Stimulated activated CD4-positive, alpha-beta T cell treated with anti-CD3 and anti-CD28 coated beads, Interleukin-1b, Interleukin-23, amount 100 ng/mL, for 1 hour (primary cell): ENCODE measurements around the gene DDX3X.
"Not testable (repeated sequence)": the region's sequence is repeated elsewhere in the genome, so short reads cannot be mapped to it uniquely, and the experiment has no call there.

ENCODE experiments used
- DNase-seq, 2 donors: peaks; one replicate each; pipeline ENCODE4 v3.0.0-alpha.2; 2020; ENCODE audit warnings: low read depth in 2 of 2

DDX3X gene

DNA sequence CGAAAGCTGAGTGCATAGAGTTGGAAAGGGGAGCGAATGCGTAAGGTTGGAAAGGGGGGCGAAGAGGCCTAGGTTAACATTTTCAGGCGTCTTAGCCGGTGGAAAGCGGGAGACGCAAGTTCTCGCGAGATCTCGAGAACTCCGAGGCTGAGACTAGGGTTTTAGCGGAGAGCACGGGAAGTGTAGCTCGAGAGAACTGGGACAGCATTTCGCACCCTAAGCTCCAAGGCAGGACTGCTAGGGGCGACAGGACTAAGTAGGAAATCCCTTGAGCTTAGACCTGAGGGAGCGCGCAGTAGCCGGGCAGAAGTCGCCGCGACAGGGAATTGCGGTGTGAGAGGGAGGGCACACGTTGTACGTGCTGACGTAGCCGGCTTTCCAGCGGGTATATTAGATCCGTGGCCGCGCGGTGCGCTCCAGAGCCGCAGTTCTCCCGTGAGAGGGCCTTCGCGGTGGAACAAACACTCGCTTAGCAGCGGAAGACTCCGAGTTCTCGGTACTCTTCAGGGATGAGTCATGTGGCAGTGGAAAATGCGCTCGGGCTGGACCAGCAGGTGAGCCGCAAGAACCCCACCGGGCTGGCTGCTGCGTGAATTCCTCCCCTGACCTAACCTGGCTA, at the start of gene DDX3X:
TSS of gene DDX3X (plus strand) at position 419 of the 619 bp plus-strand sequence. CDS start at position 510, 91 bp downstream.
- DNase-seq: peak; percentile 57 to 73

DNA sequence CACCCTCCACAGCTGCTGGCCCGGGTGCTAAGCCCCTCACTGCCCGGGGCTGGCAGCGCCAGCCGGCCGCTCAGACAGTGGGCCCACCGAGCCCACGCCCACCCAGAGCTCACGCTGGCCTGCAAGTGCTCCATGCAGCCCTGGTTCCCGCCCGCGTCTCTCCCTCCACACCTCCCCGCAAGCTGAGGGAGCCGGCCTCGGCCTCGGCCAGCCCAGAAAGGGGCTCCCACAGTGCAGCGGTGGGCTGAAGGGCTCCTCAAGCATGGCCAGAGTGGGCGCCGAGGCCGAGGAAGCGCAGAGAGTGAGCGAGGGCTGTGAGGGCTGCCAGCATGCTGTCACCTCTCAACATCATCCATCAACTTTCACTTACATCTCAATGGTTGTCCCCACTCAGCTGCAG, 48.0 kb upstream of the DDX3X start:
- DNase-seq: not testable (repeated sequence)

DNA sequence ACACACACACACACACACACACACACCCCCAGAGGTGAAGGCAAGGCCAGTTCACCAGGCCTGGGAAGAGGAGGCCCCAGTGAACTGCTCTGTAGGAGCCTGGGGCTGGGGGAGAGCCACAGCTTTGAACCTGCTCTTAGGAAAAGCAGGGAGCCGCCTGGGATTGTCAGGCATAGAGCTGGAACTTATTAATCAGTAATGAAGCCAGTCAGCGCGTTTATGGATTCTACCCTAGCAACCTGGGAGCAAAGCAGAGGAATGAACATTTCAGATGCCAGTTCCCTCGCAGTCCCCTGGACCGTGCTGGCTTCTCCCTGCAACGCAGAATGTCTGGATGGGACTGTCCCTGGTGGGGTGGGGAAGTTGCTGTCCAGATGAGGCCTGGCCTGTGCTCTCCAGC, 45.3 kb upstream of the DDX3X start:
- DNase-seq: no peak

DNA sequence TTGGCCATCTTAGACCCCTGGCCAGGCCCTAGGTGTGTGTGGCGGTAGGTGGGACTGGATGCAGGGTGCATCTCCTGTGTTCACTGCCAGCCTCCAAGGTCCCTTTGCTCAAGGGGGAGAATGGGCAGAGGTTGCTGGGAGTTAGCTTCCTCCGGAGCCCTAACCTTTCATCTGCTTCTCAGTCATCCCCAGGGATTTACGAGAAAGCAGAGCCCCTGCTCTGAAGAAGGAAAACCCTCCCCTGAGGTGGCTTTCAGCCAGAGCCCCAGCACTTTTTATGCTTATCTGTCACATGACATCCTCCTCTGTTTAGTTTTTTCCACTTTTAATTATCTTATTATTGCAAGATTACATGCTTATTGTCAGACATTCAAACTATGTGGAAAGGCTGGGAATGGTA, 44.9 kb upstream of the DDX3X start:
- no peak for DNase-seq

DNA sequence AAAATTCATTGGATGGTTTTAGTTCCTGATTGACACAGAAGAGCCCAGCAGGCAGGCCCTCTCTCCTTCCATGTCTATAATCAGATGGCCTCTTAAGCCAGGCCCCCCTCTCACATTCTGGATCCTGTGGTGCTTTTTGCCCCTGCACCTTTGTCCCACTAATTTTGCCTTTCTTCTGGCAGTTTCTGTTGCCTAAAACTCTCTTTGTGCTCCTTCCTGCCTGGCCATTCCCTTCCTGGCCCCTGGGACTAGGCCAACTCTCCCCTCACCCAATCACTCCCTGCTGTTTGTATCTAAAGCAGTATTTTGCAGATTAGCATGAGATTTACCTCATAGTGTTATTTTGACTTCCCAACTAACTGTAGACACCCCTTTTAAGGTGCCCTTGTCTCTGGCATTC, 42.7 kb upstream of the DDX3X start:
- no peak for DNase-seq

DNA sequence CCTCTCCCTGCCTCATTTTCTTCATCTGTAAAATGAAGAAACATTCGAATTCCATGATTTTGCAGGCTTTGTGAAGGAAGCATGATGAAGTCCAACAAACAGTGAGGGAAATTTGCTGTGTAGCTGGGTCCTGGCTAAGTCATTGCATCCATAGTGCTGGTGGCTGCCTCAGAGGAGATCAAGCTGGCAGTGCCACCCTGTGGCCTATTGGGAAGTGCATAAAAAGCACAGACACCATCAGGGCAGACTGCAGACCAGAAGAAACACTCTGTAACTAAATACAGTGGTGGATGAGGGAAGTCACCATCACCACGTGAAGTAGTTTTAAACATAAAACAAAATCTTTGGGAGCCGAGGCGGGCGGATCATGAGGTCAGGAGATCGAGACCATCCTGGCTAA, 40.7 kb upstream of the DDX3X start:
- no peak for DNase-seq

DNA sequence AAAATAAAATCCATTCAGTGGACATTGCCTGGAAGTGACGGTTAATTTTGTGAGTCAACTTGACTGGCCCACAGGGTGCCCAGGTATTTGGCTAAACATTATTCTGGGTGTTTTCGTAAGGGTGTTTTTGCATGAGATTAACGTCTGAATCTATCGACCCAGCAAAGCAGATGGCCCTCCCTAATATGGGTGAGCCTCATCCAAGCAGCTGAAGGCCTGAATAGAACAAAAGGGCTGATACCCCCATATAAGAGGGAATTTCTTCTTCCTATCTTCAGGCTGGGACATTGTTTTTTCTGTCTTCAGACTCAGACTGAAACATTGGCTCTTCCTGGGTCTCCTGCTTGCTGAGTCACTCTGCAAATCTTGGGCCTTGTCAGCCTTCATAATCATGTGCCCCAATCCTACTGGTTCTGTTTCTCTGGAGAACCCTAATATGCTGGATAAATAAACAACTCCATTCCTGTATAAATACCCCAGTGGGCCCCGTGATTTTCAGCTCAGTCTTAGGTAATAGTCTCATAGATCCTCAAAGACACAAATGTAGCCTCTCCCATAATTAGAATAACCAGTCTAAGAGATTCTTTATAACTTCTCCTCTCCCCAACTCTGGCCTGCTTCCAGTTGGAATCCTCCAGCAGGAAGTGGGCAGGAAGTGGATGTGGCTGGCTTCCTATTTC, 33.1 kb upstream of the DDX3X start:
- DNase-seq: no peak

DNA sequence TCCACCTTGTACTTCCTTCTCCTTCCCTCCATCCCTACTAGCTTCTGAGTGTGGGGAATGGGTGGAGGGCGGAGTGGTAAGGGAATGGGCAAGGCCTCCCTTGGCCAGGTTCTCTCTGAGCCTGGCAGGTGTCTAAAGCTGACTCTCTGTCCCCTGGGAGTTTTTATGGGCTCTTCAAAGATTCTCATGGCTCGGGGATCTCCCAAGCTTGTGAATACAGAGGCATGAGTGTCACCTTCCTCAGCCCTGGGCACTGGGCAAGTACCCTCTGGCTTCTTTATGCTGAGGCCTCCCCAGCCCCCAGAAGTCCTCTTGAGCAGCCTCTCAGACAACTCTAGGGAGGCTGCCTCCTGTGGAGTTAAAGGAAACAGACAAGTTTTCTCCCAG, 32.5 kb upstream of the DDX3X start:
- DNase-seq: no peak

DNA sequence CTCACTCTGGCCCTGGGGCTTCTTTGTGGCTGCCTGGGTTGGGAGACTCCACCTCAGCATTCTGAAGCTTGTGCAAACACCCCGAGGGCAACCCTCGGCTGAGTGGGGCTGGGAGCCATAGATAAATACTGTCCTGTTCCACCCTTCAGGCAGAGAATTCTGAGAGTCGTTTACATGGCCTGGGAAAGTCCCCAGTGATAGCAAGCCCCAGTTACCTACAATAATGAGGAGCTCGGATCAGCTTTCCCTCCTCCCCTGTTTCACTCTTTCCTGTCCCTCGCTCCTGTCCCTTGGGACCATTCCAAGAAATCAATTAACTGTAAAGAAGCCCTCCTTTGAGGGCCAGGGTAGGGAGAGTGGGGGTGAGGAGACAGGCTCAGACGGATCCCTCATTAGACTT, 31.6 kb upstream of the DDX3X start:
- DNase-seq: no peak

DNA sequence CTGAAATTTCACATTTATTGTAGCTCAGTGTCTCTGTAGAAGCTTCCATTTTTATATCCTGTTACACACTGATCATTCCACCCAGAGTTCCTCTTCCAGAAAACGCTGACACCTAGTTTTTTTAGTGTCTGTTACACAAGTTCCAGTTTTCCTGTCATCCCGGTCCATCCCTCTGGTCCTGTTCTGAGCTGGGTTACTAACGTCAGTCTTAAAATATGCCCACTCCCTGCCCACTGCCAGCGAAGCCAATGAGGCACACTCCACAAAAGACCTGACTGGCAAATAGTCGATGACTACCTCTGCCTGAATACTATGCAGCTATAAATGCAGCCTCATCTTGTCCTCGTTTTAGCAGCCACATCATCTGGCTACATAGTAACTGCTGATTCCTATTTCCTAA, 30.9 kb upstream of the DDX3X start:
- DNase-seq: no peak

DNA sequence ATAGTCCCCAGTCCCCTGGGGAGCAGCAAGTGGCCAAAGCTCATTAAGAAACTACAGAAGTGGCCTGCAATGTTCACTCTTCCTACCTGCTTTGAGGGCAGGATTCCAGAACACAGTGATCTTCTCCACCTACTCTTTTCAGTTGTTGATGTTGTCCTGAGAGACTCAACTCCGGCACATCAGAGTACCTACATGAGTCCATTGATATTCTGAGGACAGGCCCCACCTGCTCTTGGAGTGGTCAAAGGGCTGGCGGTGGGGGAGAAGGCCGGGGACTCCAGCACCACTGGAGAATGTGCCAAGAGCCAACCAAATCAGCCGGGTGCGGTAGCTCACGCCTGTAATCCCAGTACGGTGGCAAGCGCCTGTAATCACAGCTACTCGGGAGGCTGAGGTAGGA, 29.8 kb upstream of the DDX3X start:
- DNase-seq: no peak

DNA sequence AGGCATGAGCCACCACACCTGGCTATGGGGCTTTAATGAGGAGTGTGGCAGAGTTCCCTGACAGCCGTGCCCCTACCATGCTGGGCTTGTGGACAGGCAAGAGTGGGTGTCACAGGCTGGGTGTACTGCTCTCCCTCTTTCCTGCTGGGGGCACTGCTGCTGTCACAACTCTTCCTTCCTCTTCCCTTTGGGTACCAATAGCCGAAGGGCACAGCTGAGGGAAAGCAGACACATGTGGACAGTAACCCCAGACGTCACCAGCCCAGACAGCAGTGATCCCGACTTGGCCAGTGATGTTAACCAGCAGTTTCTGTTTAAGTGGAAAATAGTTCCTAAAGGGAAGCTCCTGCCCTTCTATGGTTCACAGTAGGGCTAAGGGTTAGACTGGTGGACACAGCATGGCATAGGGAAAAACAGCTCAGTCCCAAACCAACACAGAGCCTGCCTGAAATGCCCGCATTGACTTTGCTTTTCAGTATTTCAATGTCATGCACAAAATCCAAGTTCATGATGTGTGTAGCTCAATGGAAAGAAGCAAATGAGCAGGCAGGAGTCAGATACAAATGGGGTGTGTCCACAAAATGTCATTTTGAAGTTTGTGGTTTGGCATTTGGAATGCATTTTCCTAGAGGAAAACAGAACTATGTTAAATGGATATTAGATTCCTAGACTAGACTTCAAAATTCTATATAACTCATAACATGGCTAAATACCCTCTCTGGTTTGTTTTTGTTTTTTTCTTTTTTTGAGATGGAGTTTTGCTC, 24.9 kb upstream of the DDX3X start:
- DNase-seq: no peak

DNA sequence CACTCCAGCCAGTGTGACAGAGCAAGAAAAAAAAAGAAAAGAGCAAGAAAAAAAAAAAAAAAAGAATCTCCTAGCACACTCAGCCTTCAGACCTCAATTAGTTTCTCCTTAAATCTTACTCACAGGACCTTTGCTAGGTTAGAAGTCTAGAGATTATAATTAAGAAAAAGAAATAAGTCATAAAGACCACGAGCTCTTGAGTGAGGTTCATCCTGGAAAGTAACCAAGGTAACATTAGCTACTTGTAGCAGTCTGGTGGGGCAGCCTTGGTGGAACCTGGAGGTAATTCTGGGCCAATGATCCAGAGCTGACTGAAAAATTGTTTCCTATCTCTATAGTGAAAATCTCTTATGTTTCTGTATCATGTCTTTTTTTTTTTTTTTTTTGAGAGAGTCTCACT, 21.2 kb upstream of the DDX3X start:
- no peak for DNase-seq

DNA sequence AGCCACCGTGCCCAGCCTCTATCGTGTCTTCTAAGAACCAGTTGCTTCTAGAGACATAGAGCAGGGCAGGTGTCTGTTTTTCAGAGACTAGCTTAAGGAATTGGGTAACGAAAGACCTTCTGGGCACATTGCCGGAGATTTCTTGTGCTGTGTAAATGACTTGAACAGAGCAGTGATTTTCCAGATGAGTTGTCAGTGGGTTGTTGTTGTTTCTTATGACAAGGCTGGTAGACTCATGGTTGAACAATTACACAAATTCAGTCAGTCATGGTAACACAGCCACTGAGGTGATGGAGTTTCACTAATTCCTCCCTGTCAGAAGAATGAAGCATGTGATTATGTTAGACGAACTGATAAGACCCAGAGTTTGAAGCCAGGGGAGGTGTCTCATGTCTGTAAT, 20.5 kb upstream of the DDX3X start:
- no peak for DNase-seq

DNA sequence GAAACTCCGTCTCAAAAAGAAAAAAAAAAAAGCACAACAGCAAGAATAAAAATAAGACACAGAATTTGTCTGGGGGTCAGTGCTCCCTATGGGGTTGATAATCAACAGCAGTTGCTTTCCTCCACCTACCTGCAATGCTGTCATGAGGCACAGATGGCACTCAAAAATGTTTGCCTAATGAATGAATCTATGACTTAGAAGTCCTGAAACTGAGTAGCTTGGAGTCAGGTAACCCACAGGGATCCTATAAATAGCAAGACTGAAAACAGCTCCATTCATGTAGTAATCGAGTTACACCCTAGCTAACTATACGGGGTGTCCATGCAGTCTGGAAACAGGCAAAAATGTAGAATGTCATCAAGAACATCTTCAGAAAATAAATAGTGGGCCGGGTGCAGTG, 19.8 kb upstream of the DDX3X start:
- DNase-seq: no peak

DNA sequence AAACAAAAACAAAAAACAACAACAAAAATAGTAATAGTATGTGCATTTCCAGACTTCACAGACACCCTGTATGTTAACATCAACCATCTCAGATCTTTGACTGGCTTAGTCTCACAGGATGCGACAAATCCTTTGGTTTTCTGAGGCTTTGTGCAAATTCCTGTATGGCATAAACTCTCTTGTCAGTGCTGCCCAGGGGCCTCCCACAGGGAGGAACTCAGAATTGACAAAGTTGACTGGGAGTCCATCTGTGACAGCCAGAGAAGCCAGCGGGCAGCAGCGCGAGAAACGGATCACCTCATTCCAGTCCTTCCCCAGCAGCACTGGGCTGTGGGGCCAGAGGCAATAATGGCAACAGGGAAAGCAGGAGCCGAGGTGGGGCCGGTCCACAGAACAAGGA, 19.1 kb upstream of the DDX3X start:
- no peak for DNase-seq

DNA sequence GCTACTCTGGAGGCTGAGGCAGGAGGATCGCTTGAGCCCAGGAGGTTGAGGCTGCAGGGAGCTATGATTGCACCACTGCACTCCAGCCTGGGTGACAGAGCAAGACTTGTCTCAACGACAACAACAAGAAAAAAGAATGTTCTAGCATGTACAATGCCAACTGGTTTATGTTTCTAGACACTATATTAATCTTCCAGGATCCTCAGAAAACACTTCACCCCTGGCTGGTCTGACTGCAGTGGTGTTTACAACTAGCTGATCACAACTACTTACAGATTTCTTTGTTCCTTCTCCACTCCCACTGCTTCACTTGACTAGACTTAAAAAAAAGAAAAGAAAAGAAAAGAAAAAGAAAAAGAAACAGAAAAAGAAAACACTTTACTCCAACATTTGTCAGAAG, 17.7 kb upstream of the DDX3X start:
- DNase-seq: not testable (repeated sequence)

DNA sequence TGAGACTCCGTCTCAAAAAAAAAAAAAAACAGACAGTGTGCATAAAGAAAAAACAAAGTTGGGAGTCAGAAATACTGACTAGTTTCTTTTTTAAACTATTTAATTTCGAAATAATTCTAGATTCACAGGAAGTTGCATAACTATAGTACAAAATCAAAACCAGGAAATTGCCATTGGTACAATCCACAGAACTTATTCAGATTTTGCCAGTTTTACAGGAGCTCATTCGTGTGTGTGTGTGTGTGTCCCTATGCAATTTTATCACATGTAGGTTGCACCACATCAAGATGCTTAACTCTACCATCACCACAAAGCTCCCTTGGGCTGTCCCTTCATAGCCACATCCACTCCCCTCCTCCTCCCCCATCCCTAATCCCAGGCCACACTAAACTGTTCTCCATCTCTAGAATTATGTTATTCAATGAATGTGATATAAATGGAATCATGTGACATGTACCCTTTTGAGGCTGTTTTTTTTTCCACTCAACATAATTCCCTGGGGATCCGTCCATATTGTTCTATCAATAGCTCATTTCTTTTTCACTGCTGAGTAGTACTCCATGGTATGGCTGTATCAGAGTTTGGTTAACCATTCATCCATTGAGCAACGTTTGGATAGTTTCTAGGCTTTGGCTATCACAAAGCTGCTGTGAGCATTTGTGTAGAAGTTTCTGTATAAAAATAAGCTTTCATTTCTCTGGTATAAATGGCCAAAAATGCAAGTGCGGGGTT, 16.3 kb upstream of the DDX3X start:
- no peak for DNase-seq

DNA sequence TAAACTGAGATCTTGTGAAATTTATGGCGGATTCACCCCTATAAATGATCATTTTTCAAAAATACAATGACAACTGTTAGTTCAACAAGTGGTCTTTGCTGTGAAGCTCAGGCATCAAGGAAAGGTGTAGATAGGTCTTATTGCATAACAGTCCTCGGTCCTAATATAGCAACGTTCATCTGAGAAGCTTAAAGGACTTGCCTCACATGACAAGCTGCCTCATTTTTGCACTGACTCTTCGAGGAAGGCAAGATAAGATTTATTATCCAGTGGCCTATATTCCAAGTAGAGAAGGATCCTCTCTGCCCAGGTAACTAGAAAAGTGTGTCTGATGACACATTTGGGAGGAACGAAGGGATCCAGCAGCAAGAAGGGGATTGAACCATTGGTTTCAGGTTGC, 13.6 kb upstream of the DDX3X start:
- no peak for DNase-seq

DNA sequence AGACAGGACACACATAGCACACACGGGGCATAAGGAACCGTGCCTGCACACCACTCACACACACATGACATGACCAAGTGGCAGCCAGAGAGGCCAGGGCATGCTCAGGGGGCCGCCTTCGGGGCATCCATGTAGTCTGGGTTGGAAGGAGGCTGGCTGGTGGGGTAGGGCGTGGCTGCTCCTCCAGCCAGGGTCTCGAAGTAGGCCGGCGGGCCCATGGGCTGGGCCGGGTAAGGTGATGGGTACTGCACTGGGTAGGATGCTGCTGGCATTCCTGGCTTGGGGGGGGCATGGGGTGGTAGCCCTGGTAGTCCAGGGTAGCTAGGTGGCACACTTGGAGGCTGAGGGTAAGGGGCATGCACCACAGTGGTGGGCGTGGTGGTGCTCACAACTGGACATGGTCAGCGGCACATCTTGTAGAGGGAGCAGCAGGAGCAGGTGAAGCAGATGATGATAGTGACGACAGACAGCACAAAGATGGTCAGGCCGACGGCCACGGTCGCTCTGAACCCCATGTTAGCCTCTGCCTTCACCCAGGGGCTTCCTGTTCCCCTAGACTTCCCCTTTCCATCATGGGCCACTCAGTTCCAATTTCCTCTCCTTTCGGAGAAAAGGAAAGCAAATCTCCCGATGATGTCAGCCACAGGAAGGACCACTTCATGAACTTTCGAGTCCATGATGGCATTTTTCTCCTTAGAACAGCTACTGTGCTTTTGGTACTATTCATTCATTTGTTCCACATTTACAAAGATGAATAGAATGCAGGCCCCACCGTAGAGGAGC, 10.9 kb upstream of the DDX3X start:
- DNase-seq: no peak

DNA sequence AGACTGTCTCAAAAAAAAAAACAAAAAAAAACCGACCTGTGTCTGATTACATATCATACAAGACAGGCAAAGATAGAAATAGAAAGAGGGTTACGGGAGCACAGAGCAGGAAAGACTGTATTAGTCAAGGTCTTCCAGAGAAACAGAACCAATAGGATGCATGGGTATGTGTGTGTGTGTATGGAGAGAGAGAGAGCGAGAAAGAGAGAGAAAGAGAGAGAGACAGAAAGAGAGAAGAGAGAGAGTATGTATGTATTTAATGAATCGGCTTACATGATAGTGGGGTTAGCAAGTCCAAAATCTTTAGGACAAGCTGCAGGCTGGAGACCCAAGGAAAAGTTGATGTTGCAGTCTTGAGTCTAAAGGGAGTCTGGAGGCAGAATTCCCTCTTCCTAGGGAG, 7.5 kb upstream of the DDX3X start:
- no peak for DNase-seq

DNA sequence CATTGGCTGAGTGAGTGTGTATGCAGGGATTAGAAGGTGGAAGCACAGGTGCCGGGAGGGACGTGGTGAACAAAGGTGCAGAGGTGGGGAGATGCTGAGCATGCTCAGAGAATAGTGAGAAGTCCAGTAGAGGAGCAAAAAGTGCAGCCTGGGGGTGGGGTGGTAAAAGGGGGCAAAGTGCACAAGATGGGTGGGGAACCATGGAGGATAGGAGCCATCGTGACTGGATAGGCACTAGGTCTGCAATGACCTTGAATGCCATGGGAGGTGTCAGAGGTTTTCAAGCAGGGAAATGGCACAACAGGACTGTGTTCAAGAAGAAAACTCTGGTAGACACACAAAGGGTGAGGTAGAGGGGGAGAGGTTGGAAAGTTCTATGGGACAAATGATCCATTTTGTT, 6.6 kb upstream of the DDX3X start:
- DNase-seq: no peak
